Kidney (tissue), 14 donors: Measurements from ENCODE around the gene SMC5. TPM values are rescaled to one million over a fixed set of nuclear protein-coding genes. Genes with fewer than 3 reads are reported as not detected.

Experiments used
- DNase-seq, 5 donors: peaks; one replicate each; pipeline ENCODE4 v3.0.0-alpha.2; 2013 to 2020
- FAIRE-seq: peaks from 2 replicates; lab custom pipeline; 2012; peaks lifted over from hg19 to GRCh38; lab: Jason Lieb, UNC
- H3K27ac ChIP-seq, 2 donors: one replicate each; pipeline ENCODE4 v1.7.0; 2013; ENCODE audit warnings: low read depth in 2 of 2, low read length in 2 of 2, inconsistent platforms in 1 of 2
- H3K27me3 ChIP-seq: one replicate; pipeline ENCODE4 v1.7.1; 2013; ENCODE audit warnings: low read length, inconsistent platforms; ENCODE audit not compliant: control insufficient read depth, insufficient read depth
- H3K36me3 ChIP-seq, 3 donors: one replicate each; pipeline versions ENCODE4 v1.7.0 to v1.7.1; 2013; ENCODE audit warnings: low read length in 3 of 3, control low read depth in 1 of 3, inconsistent platforms in 1 of 3; ENCODE audit not compliant: insufficient read depth in 3 of 3, control insufficient read depth in 2 of 3
- H3K4me1 ChIP-seq, 3 donors: one replicate each; pipeline versions ENCODE4 v1.7.0 to v1.7.1; 2013; ENCODE audit warnings: low read length in 3 of 3, inconsistent platforms in 1 of 3, low read depth in 1 of 3; ENCODE audit not compliant: control insufficient read depth in 2 of 3, insufficient read depth in 2 of 3
- H3K4me3 ChIP-seq, 3 donors: one replicate each; pipeline versions ENCODE4 v1.7.0 to v1.8.1; 2013; ENCODE audit warnings: low read length in 3 of 3, control low read depth in 1 of 3, inconsistent platforms in 1 of 3
- H3K9ac ChIP-seq, 3 donors: one replicate each; pipeline versions ENCODE4 v1.7.0 to v1.7.1; 2013; ENCODE audit warnings: low read length in 3 of 3, control low read depth in 1 of 3, inconsistent platforms in 1 of 3
- H3K9me3 ChIP-seq, 3 donors: one replicate each; pipeline versions ENCODE4 v1.7.0 to v1.7.1; 2013; ENCODE audit warnings: low read length in 3 of 3, control low read depth in 1 of 3, inconsistent platforms in 1 of 3; ENCODE audit not compliant: control insufficient read depth in 2 of 3, insufficient read depth in 1 of 3
- CTCF ChIP-seq: IDR thresholded peaks from 3 replicates; pipeline ENCODE4 v1.5.1; 2012; ENCODE audit warnings: mild to moderate bottlenecking, moderate library complexity, borderline replicate concordance; ENCODE audit not compliant: insufficient read depth; ENCODE audit errors: extremely low read depth
- intact Hi-C: fragments of 100-400 bp; cut with DNase I; formaldehyde crosslinking; loops from one replicate; pipeline ENCODE4 v1.11.1; 2022
- polyA plus RNA-seq: library from polyadenylated mRNA; stranded (reverse); fragments of 350-450 nt; fragmentation: Illumina TruSeq; extraction: RNeasy Lipid Tissue Mini Kit (QIAGEN cat#74804); gene quantifications from one replicate; pipeline ENCODE4 v1.2.3, GENCODE V29; 2014; ENCODE audit warnings: low read depth, low replicate concordance; ENCODE audit not compliant: insufficient read depth
- total RNA-seq: library from RNA; stranded (reverse); fragmentation: NEBNext Ultra II Directional; extraction: Animal tissue kit (Norgen Biotek cat#: 25700); gene quantifications from one replicate; pipeline ENCODE4 v1.2.1, GENCODE V29; 2021
- donor health status: control.
- donor health status: control.
- donor health status: control.
- donor health status: control.
- donor health status: control.
- donor health status: DM: yes; HTN: yes; CAD: no.
- donor health status: Normal renal cell carcinoma (clear cell type).

SMC5 gene
- total and polyA plus RNA-seq, 2 donors from 2014 or later, result 5.5 to 29.6 TPM

DNA sequence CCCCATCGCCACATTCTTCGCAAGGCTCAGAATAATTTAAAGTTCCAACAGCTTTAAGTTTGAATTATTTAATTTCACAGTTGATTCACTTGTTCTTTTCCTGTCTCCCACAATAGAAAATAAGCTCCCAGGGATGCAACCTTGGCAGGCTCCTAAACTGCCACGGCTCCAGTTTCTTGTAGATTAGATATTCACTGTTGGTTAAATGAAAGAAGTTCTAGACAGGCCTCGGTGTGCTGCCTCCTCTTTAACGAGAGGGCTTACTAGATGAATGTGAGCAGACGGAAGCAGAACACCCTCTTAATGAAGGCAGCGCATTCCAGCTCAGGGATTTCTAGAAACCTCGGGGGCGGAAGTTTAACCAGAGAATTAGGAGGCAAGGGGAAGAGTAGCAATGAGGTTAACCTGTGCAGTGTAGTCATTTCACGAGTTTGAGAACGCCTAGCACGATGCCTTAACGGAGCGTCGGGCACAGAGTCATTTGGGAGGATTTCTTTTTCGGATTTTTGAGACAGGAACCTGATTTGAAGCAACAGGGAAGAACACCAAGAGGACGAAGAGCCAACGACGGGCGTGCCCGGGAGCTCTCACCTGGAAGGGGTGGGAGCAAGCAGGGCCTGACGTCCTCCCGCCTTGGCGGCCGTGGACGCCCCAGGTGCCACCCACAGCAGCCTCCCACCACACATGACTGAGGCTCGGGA is 637 bp upstream of the SMC5 start:
- FAIRE-seq, result no peak

GRCh38 chr9:70259512-70259802 is 679 bp downstream of the SMC5 start:
- Histone ChIP-seq H3K36me3 (peaks cover 0 to 3% (median 0%) of the 10 kb centered on the region in 3 donors), H3K9ac (peak overlapping the region; percentile 89 to 91 (median 90)), H3K4me3 (peak overlapping the region; percentile 95 to 97 (median 96)), H3K27ac (peak overlapping the region; percentile 94 to 98), H3K9me3 (no peaks in the 10 kb centered on the region), H3K27me3 (no peaks in the 10 kb centered on the region), H3K4me1 (peaks cover 4 to 14% (median 13%) of the 10 kb centered on the region in 3 donors)
- intact Hi-C loops, result no loop called here
- no peak for TF ChIP-seq CTCF
- no peak for FAIRE-seq
- DNase-seq, result no peak

More for the DNA sequence above, 637 bp upstream of the SMC5 start:
- Histone ChIP-seq H3K4me3 (peak overlapping the region; percentile 95 to 97 (median 96)), H3K27me3 (no peaks in the 10 kb centered on the region), H3K9ac (peak overlapping the region; percentile 66 to 89 (median 77)), H3K4me1 (peaks cover 4 to 14% (median 13%) of the 10 kb centered on the region in 3 donors), H3K9me3 (no peaks in the 10 kb centered on the region), H3K27ac (peak overlapping the region; percentile 94 to 98), H3K36me3 (no peaks in the 10 kb centered on the region)
- intact Hi-C loops, result no loop called here
- no peak for TF ChIP-seq CTCF
- DNase-seq, result peak; percentile 54 to 91 (median 77)

GRCh38 chr9:70260007-70260443 is 1.2 kb downstream of the SMC5 start:
- FAIRE-seq (no peak), DNase-seq (peak in 2 of 5 donors; percentile 56 to 59)
- intact Hi-C loops, result no loop called here
- Histone ChIP-seq H3K27me3 (no peaks in the 10 kb centered on the region), H3K36me3 (peaks cover 0 to 9% (median 0%) of the 10 kb centered on the region in 3 donors), H3K9ac (no peak overlapping the region), H3K9me3 (no peaks in the 10 kb centered on the region), H3K4me1 (peaks cover 4 to 14% (median 13%) of the 10 kb centered on the region in 3 donors), H3K27ac (no peak overlapping the region), H3K4me3 (peak overlapping the region; percentile 95 to 97 (median 96))
- TF ChIP-seq CTCF, result no peak
